HepG2 (cell line): ENCODE data around the gene LSM2. TPM values are rescaled to one million over a fixed set of nuclear protein-coding genes. Genes with fewer than 3 reads are reported as not detected.

ENCODE experiments used
- AKAP8 ChIP-seq: sonication (generic); formaldehyde crosslinking; IDR thresholded peaks from 2 replicates; pipeline ENCODE4 v1.5.1; 2020; ENCODE audit warnings: mild to moderate bottlenecking, missing genetic modification reagents
- ATF2 ChIP-seq: sonication (generic); formaldehyde crosslinking; IDR thresholded peaks from 2 replicates; pipeline ENCODE4 v1.4.0; 2020; ENCODE audit warnings: missing genetic modification reagents
- HNF1B ChIP-seq: sonication (generic); formaldehyde crosslinking; IDR thresholded peaks from 2 replicates; pipeline ENCODE4 v1.5.1; 2020; ENCODE audit warnings: mild to moderate bottlenecking, moderate library complexity, missing genetic modification reagents
- KLF11 ChIP-seq: IDR thresholded peaks from 2 replicates; pipeline ENCODE4 v1.6.1; 2016; ENCODE audit warnings: missing compliant biosample characterization
- KLF12 ChIP-seq: sonication (generic); formaldehyde crosslinking; IDR thresholded peaks from 2 replicates; pipeline ENCODE4 v1.4.0; 2020; ENCODE audit warnings: missing genetic modification reagents, borderline replicate concordance
- MNT ChIP-seq: fragments of 450-650 bp; IDR thresholded peaks from 2 replicates; pipeline ENCODE4 v1.6.1; 2016
- MTF2 ChIP-seq: sonication (generic); formaldehyde crosslinking; IDR thresholded peaks from 2 replicates; pipeline ENCODE4 v1.5.0; 2020; ENCODE audit warnings: missing genetic modification reagents, borderline replicate concordance
- NFAT5 ChIP-seq: sonication (generic); formaldehyde crosslinking; IDR thresholded peaks from 2 replicates; pipeline ENCODE4 v1.4.0; 2020; ENCODE audit warnings: missing genetic modification reagents
- NRL ChIP-seq: sonication (generic); formaldehyde crosslinking; IDR thresholded peaks from 2 replicates; pipeline ENCODE4 v1.5.0; 2020; ENCODE audit warnings: missing genetic modification reagents, mild to moderate bottlenecking, moderate library complexity, borderline replicate concordance
- PREB ChIP-seq: sonication (generic); formaldehyde crosslinking; IDR thresholded peaks from 2 replicates; pipeline ENCODE4 v1.4.0; 2020; ENCODE audit warnings: missing genetic modification reagents
- SMC3 ChIP-seq: IDR thresholded peaks from 2 replicates; pipeline ENCODE4 v1.6.1; 2011; ENCODE audit warnings: low read length, improper control_type of control experiment
- TBP ChIP-seq: sonication (generic); formaldehyde crosslinking; IDR thresholded peaks from 2 replicates; pipeline ENCODE4 v1.5.0; 2020; ENCODE audit warnings: missing genetic modification reagents
- ZNF207 ChIP-seq: fragments of 450-650 bp; IDR thresholded peaks from 2 replicates; pipeline ENCODE4 v1.6.1; 2016; ENCODE audit warnings: antibody characterized with exemption, borderline replicate concordance
- ZNF362 ChIP-seq: sonication (generic); formaldehyde crosslinking; IDR thresholded peaks from 2 replicates; pipeline ENCODE4 v1.4.0; 2020; ENCODE audit warnings: missing genetic modification reagents, mild to moderate bottlenecking, borderline replicate concordance
- ZNF382 ChIP-seq: sonication (generic); formaldehyde crosslinking; IDR thresholded peaks from 2 replicates; pipeline ENCODE4 v1.5.0; 2020; ENCODE audit warnings: missing genetic modification reagents, mild to moderate bottlenecking, borderline replicate concordance
- ZNF788 ChIP-seq: sonication (generic); formaldehyde crosslinking; IDR thresholded peaks from 2 replicates; pipeline ENCODE4 v1.5.0; 2020; ENCODE audit warnings: mild to moderate bottlenecking, missing genetic modification reagents, borderline replicate concordance
- polyA plus RNA-seq, 8 experiments: library from polyadenylated mRNA; depleted of rRNA in 3 of 8; stranded (reverse) in 7 of 8; unstranded in 1 of 8; fragments of >200 nt; fragmentation: Illumina TruSeq in 4 of 8; extraction: Trizol in 4 of 8; gene quantifications; 2 replicates each; pipeline versions ENCODE4 v1.2.1 to v1.2.3, GENCODE V29; 2011 to 2016; ENCODE audit warnings: low read depth in 4 of 8, missing spikeins in 1 of 8, mixed read lengths in 1 of 8; ENCODE audit not compliant: insufficient read depth in 1 of 8
- total RNA-seq, 5 experiments: library from RNA; depleted of rRNA; stranded (reverse); fragments of >200 nt; fragmentation: Illumina TruSeq; extraction: Trizol; gene quantifications; 2 replicates each; pipeline ENCODE4 v1.2.3, GENCODE V29; 2016; ENCODE audit warnings: low read depth in 1 of 5

LSM2 gene
- total and polyA plus RNA-seq, 2 of the 13 experiments (the other 11 are each of a cell fraction or from before 2014, with no cell fraction given), result 69.4 to 90.5 TPM

- TF ChIP-seq NFAT5, result 0 out of 2 replicates have a peak, but pooled peaks have one; percentile 33
- TF ChIP-seq TBP (CRISPR knock-in tag), result peak; percentile 34; the same call in 1 of the 2 replicates
- 0 out of 2 replicates have a peak, but pooled peaks have one; percentile 32 for TF ChIP-seq PREB
- peak; percentile 84 for TF ChIP-seq ZNF362 (CRISPR knock-in tag)
- TF ChIP-seq NRL (CRISPR knock-in tag), result peak; percentile 59
- TF ChIP-seq ATF2 (CRISPR knock-in tag), result no peak; the same call in 1 of the 2 replicates
- TF ChIP-seq MTF2 (CRISPR knock-in tag), result peak; percentile 79; the same call in 1 of the 2 replicates
- TF ChIP-seq SMC3, result peak; percentile 26; the same call in 1 of the 2 replicates
- no peak for TF ChIP-seq AKAP8 (CRISPR knock-in tag)
- peak; percentile 60 for TF ChIP-seq HNF1B (CRISPR knock-in tag)
- TF ChIP-seq ZNF788 (CRISPR knock-in tag), result no peak; the same call in 1 of the 2 replicates
- TF ChIP-seq ZNF382 (CRISPR knock-in tag), result no peak
- TF ChIP-seq KLF11, result no peak
- TF ChIP-seq ZNF207, result no peak
- peak; percentile 97 for TF ChIP-seq KLF12 (CRISPR knock-in tag)
- peak; percentile 81 for TF ChIP-seq MNT
These were observed 11.0 kb downstream of the LSM2 start, which contains the start of gene VARS1 (continued) for GRCh38 chr6:31795616-31796298.
